ENCODE data around the gene CEACAM5.

Gene CEACAM5

DNA sequence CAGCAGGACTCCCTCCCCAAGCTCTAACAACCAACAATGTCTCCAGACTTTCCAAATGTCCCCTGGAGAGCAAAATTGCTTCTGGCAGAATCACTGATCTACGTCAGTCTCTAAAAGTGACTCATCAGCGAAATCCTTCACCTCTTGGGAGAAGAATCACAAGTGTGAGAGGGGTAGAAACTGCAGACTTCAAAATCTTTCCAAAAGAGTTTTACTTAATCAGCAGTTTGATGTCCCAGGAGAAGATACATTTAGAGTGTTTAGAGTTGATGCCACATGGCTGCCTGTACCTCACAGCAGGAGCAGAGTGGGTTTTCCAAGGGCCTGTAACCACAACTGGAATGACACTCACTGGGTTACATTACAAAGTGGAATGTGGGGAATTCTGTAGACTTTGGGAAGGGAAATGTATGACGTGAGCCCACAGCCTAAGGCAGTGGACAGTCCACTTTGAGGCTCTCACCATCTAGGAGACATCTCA is 6.2 kb upstream of the CEACAM5 start (continued):
- peak; percentile 79 for TF ChIP-seq GLIS1 (tag by site-specific recombination; IDR thresholded peaks at IDR 0.05)
- peak; percentile 5; the same call in 1 of the 2 replicates for TF ChIP-seq ZNF398 (tag by site-specific recombination; IDR thresholded peaks at IDR 0.05)
- TF ChIP-seq ZNF580 (tag by site-specific recombination; IDR thresholded peaks at IDR 0.05), result no peak
- no peak for TF ChIP-seq ZNF280C (tag by site-specific recombination; IDR thresholded peaks at IDR 0.05)
- no peak for TF ChIP-seq PBX3 (CRISPR knock-in tag; IDR thresholded peaks at IDR 0.05)
- TF ChIP-seq ZFHX2 (tag by site-specific recombination; conservative IDR thresholded peaks at IDR 0.05), result no peak
- TF ChIP-seq MZF1 (tag by site-specific recombination; IDR thresholded peaks at IDR 0.05; ENCODE audit: borderline replicate concordance), result no peak
- no peak for TF ChIP-seq PRDM6 (tag by site-specific recombination; IDR thresholded peaks at IDR 0.05)
- TF ChIP-seq SCRT2 (tag by site-specific recombination; IDR thresholded peaks at IDR 0.05), result no peak
- peak; percentile 50; the same call in 1 of the 2 replicates for TF ChIP-seq ZNF660 (tag by site-specific recombination; IDR thresholded peaks at IDR 0.05)
- no peak for TF ChIP-seq ZNF830 (tag by site-specific recombination; IDR thresholded peaks at IDR 0.05; ENCODE audit: low read depth)
- TF ChIP-seq ZNF626 (tag by site-specific recombination; IDR thresholded peaks at IDR 0.05), result no peak
- no peak for TF ChIP-seq ZEB2 (tag by site-specific recombination; IDR thresholded peaks at IDR 0.05)
- no peak for TF ChIP-seq ZNF404 (tag by site-specific recombination; IDR thresholded peaks at IDR 0.05)
- TF ChIP-seq, protein P1, sequence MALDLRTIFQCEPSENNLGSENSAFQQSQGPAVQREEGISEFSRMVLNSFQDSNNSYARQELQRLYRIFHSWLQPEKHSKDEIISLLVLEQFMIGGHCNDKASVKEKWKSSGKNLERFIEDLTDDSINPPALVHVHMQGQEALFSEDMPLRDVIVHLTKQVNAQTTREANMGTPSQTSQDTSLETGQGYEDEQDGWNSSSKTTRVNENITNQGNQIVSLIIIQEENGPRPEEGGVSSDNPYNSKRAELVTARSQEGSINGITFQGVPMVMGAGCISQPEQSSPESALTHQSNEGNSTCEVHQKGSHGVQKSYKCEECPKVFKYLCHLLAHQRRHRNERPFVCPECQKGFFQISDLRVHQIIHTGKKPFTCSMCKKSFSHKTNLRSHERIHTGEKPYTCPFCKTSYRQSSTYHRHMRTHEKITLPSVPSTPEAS (tag by site-specific recombination; IDR thresholded peaks at IDR 0.05), result no peak

- no peak overlapping the region for H3K4me3 ChIP-seq (ENCODE audit: low read depth, low read length)
- H3K9me3 ChIP-seq (ENCODE audit: control insufficient read depth, insufficient read depth, low read depth, low read length), result no peaks in the 10 kb centered on the region
- CTCF ChIA-PET, result interaction anchor here (0.6 to 3.6 kb wide), 12 partner anchors 11 to 107 kb away, joined by 3 to 25 read pairs (median 3); no protein-coding TSS in a partner anchor
- POLR2A ChIA-PET, result no interaction called here
- H3K27ac ChIP-seq (ENCODE audit: extremely low read depth, low read depth, low read length), result no peak overlapping the region
- H3K4me1 ChIP-seq (ENCODE audit: control insufficient read depth, insufficient read depth, low read length), result peaks cover 3% of the 10 kb centered on the region; the same call in 1 of the 2 replicates
- H3K36me3 ChIP-seq (ENCODE audit: control insufficient read depth in 2 of 2, insufficient read depth in 1 of 2, low read length in 2 of 2), result no peaks in the 10 kb centered on the region
- TF ChIP-seq ZSCAN23 (tag by site-specific recombination; IDR thresholded peaks at IDR 0.05) (no peak), ZNF610 (tag by site-specific recombination; IDR thresholded peaks at IDR 0.05; ENCODE audit: borderline replicate concordance) (no peak), GFI1B (tag by site-specific recombination; IDR thresholded peaks at IDR 0.05) (no peak), ZNF518A (tag by site-specific recombination; conservative IDR thresholded peaks at IDR 0.05; ENCODE audit: low read depth) (no peak)
- TF ChIP-seq, protein P2, sequence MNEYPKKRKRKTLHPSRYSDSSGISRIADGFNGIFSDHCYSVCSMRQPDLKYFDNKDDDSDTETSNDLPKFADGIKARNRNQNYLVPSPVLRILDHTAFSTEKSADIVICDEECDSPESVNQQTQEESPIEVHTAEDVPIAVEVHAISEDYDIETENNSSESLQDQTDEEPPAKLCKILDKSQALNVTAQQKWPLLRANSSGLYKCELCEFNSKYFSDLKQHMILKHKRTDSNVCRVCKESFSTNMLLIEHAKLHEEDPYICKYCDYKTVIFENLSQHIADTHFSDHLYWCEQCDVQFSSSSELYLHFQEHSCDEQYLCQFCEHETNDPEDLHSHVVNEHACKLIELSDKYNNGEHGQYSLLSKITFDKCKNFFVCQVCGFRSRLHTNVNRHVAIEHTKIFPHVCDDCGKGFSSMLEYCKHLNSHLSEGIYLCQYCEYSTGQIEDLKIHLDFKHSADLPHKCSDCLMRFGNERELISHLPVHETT (tag by site-specific recombination; IDR thresholded peaks at IDR 0.05), result no peak
Measured at GRCh38 chr19:41703602-41704293, 4.7 kb upstream of the CEACAM5 start.

Data from HEK293 (cell line).